Stimulated activated CD4-positive, alpha-beta T cell treated with anti-CD3 and anti-CD28 coated beads, Interleukin-4, amount 100 ng/mL, for 24 hours (primary cell): ENCODE measurements around the gene SMAD5.

Experiments
- DNase-seq: peaks from one replicate; pipeline ENCODE4 v3.0.0-alpha.2; 2020

Gene SMAD5

DNA sequence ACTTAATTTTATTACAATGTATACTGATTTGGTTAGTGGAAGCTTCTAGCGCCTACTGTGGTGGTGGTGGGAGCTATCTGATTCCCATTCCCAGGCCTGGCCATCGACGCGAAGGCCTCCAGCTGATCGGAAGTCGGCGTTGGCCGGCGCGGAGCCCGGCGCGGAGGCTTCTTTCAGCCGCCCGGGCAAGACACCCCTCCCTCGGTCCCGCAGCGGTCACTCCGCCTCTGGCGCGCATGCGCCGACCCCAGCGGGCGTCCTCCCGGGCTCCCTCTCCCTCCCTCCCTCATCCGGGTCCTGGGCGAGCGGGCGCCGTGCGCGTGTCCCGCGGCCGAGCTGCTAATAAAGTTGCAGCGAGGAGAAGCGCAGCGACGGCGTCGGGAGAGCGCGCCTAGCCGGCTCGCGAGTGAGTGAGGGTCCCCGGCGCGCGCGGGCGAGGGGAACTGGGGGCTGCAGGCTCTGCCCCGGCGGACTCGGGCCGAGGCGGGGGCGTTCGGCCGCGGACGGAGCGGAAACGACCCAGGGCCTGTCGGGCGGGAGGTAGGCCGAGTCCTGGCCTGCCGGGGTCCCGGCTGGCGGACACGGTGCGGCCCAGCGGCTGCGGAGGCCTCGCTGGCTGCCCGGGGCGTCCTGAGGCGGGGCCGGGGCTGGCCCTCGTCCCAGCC, at the start of gene SMAD5:
TSS of gene SMAD5 (plus strand) at position 289 of the 665 bp plus-strand sequence. CDS start 20,916 bp downstream, outside the sequence.
- DNase-seq, result peak; percentile 70

- DNase-seq, result no peak
Observed at GRCh38 chr5:136084698-136085097, 47.9 kb upstream of the SMAD5 start.

DNA sequence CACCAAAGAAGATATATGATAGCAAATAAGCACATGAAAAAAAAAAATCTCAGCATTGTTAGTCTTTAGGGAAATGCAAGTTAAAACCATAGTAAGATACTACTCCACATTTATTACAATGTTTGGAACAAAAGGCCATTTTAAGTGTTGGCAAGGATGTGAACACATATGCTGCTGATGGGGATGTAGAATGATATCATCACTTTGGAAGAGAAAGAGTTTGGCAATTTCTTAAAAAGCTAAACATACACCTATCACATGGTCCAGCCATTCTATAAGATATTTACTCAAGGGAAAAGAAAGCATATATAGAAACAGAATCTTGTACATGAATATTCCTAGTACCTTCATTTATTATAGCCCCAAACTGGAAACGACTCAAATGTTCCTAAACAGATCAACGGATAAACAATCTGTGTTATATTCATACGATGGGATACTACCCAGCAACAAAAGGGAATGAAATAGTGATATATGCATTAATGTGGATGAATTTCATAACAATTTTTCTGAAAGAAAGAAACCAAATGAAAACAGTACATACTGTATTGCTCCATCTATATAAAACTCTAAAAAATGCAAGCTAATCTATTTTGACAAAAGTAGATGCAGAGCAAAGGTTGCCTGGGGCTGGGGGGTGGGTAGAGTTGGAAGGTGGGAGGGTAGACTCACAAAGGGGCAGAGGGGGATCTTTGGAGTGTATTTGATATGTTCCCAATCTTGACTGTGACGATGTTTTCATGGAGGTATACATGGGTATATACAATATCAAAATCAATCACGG, 45.7 kb upstream of the SMAD5 start:
- DNase-seq, result no peak

DNA sequence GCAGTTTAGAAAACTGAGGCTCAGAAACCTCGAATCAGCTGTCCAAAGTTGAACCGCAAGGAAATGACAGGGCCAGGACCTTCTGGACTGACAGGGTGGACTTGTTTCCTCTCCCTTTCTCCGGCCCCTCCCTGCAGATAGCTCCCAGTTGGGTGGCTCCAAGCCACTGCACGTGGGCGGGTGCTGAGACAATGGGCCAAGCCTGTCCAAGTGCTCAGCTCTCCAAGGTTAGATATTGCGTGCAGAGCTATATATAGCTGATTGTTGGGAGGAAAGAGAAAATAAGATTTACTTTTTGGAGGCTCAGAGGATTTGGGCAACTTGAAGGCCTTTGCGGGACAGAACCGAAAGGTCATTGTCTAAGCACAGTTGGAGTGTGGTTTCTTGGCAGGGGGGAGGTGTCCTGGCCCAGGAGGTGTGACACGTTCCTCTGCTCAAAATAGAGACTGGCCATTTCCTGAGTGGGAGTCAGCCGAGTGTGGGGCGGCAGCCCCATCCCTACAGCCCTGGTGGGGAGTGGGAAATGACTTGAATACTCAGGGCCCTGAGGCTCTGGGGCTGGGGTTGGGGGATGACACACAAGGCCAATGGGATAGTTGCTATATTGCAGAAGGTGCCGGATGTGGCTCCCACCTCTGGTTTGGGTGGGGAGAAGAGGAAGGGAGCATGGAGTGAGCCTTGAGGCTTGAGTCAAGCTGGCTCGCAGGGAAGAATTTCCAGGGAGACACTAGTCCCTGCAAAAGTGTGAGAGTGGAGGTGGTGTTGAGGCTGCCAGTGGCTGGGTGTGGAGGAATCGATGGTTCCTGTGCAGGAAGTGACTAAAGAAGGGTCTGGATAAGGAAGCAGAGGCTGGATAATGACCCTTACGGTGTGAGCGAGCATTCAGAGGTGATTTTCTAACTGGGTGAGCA, 44.4 kb upstream of the SMAD5 start:
- no peak for DNase-seq

DNA sequence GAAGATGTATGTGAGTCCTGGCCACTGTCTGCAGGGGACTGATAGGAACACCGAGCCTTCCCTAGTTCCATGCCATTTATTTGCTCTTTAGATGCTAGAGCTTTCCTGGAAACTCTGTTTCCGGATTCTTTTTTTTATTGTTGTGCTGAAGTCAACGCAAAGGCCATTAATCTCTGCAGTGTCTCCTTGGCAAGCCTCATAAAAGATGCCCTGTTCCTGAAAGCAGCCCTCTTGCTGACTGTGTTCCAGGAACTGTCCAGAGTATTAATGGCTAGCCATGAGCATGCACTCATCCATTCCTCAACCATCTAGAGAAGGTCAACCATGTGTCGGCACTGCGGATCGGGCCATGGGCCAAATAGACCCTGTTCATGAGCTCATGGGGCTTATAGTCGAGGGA, 42.9 kb upstream of the SMAD5 start:
- no peak for DNase-seq

DNA sequence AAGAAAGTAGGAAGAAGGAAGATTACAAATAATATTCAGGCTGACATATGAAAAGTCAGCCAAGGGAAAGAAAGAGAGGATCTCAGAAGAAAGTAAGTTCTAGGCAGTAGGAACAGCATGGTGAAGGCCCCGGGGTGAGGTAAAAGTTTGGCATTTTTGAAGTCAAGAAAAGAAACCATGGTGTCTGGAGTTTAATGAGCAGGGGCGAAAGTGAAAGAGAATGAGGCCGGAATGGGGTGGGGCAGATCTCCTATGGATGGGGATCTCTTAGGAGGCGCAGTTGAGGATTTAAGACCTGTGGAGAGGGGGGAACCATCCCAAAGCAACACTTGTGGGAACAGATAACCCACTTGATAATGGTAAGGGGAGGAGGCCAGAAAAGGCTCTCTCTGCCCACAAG, 42.3 kb upstream of the SMAD5 start:
- no peak for DNase-seq

GRCh38 chr5:136094189-136094912, 38.3 kb upstream of the SMAD5 start:
- DNase-seq, result no peak

DNA sequence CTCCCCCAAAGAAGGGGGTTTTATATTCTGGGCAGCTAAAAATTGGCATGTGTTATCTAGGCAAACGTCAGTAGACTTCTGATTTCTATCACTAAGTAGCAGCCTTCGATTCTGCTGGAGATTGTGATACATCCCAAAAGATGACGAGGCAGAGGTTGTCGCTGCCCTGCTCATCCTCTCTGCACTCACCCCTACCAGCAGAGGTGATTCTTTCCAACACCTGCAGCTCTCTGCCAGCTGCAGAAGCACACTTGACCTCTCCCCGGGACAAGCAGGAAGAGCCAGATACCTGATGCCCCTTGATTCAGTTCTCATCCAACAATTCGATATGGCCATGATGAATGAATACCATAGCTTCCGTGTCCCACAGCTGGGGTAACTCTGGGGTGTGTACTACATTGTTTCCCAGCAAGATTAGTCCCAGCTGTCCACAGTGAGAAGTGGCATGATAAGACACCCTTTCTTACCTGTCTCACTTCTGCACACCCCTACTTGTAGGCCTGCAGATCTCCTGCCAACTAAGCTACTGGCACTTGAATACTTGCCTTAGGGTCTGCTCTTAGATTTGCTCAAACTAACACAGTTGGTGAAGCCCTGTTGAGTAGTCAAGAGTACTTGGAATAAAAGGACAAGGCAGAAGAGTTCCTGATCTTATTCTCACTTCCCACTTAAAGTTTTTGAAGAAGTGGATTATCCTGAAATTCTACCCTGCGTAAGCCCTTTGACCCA, 37.6 kb upstream of the SMAD5 start:
- DNase-seq, result no peak

DNA sequence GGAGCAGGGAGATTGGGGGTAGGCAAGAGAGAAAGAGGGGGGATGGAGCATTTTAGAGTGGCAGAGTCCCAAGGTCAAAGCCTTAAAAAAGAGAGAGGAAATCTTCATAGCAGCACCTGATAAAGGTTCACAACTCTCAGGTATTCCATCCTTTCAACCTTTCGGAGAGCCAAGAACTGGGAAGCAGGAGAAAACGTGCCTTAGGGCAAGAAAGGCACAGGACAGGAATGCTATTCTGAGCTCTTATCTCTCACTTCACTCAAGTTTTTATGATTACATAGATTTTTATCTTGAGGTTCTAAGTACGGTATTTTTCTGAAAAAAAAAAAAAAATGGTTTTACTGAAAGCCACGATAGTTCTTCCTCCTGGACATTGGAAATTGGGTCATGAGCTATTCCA, 34.5 kb upstream of the SMAD5 start:
- DNase-seq, result no peak

DNA sequence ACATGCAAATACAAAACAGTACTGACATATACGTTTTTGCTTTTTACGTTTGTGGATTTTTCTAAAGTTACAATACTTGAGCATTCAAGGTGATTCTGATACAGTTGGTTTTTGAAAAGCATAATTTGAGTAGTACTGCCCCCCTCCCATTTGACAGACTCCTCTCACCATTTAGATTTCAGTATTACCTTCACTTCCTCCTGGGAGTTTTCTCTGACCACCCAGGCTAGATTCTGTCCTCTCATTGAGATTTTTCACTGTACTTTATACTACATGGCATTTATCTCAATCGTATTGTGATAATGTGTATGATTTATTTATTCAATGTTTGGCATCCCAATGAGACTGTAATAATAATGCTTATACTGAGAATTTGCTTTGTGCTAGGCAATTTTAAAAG, 32.8 kb upstream of the SMAD5 start:
- no peak for DNase-seq

GRCh38 chr5:136101884-136102283, 30.8 kb upstream of the SMAD5 start:
- no peak for DNase-seq

- no peak for DNase-seq
Observed at GRCh38 chr5:136103118-136103517, 29.5 kb upstream of the SMAD5 start.

DNA sequence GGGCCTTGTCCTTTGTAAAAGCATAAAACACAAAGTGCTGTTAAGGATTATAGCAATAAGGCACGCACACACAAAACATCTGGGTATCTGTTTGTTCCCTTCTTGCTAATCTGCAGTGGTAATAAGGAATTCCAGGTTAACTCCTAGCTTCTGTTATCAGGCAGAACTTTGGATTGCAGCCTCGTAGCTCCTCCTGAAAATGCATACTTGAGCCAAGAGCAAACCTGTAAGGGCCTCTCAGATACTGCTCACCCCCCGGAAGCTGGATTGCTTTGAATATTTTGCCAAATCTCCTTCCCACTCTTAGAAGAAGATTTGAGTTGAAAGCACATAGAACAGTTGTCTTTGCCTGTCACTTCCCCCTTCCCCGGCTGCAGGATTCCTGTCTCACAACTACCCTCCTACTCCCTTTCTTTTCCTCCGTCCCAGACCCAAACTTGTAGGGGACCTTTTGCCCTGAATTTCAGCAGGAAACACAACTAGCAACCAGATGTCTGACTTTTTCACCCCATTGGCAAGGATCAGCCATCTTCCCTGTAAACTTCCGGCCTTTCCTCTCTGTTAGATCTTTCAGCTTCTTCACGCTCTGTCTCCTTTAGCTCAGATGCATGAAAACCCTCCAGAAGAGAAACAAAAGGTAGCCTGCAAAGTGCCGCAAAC, 28.2 kb upstream of the SMAD5 start:
- DNase-seq, result no peak

DNA sequence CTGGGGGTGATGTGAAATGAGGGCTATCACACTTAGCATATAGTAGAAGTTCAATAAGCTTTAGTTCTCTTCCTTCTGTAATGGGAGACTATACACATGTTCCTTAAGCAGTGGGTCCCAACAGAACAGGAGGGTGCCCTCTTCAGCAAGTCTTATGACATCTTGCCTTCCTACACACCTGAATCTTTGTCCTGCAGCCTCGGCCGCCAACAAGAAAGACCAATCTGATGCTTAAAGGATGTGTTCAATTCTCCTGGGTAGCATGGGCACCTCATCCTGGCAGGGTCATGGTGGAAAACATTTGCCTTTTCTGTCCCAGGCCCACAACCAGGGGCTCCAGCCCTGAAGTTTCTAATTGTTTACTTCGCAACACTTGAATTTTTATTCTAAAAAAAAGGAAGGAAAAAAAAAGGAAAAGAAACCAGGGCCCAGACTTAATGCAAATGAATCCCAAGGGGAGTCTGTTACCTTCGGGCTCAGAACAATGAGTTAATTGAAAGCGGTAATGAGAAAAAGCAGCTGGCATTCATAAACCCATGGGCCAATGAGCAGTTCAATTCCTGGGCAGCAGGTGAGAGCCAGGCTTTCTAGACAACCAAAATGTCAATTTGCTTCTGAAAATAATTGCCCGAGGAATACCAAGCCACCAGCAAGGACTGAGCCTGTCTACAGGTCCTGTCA, 26.2 kb upstream of the SMAD5 start:
- no peak for DNase-seq

- DNase-seq, result no peak
Observed at GRCh38 chr5:136108180-136108611, 24.4 kb upstream of the SMAD5 start.

GRCh38 chr5:136108766-136109165, 23.9 kb upstream of the SMAD5 start:
- DNase-seq, result no peak

GRCh38 chr5:136109453-136110135, 23.1 kb upstream of the SMAD5 start:
- DNase-seq, result no peak

GRCh38 chr5:136113606-136114005, 19.0 kb upstream of the SMAD5 start:
- DNase-seq, result no peak

DNA sequence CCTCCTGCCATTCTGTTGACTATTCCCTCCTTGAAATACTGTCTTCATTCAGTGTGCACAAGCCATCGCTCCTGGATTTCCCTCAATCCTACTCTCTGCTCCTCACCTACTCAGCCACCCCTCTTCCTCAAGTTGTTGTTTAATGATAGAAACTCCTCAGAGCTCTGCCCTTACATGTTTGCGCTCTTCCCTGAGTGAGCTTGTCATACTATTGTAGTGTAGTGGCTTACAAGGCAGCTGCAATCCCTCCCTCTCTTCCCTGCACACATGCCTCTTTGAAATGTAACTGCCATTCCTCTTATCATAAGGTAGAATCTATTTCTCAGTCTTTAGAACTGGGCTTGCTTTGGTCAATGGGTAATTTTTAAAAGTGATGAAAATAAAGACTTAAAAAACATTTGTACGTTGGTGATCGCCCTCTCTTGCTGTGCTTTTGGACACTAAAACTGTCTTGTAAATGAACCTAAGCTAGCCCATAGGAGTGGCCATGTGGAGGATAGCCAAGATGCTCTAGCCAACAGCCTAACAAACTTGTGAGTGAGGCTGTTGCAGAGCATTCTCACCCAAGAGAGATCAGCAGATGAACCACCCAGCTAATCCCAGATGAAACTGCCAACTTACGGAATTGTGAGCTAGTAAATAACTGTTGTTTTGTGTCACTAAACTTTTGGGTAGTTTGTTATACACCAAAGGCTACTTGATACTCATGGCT, 18.1 kb upstream of the SMAD5 start:
- no peak for DNase-seq
